DOHH2 (cell line): ENCODE results near the gene DDX19B.

Experiments used
- H3F3A ChIP-seq: fragments of 200-600 bp; sonication (generic), shearing (Covaris generic); 2 replicates; pipeline ENCODE4 v1.6.0; 2016; ENCODE audit warnings: antibody characterized with exemption, mild to moderate bottlenecking; ENCODE audit not compliant: control insufficient read depth, insufficient read depth
- H3K27ac ChIP-seq: fragments of 200-600 bp; sonication (generic); 2 replicates; pipeline ENCODE4 v1.5.1; 2014; ENCODE audit warnings: low read depth, mild to moderate bottlenecking, low read length, moderate library complexity
- H3K27me3 ChIP-seq: fragments of 200-600 bp; sonication (generic); 2 replicates; pipeline ENCODE4 v1.6.1; 2014; ENCODE audit warnings: mild to moderate bottlenecking, low read length, mixed read lengths; ENCODE audit not compliant: control insufficient read depth
- H3K36me3 ChIP-seq: fragments of 200-600 bp; sonication (generic); 2 replicates; pipeline ENCODE4 v1.6.1; 2014; ENCODE audit warnings: mild to moderate bottlenecking, low read length, moderate library complexity, mixed read lengths; ENCODE audit not compliant: control insufficient read depth
- H3K4me1 ChIP-seq: fragments of 200-600 bp; sonication (generic); 2 replicates; pipeline ENCODE4 v1.6.1; 2014; ENCODE audit warnings: mild to moderate bottlenecking, low read length, mixed read lengths; ENCODE audit not compliant: control insufficient read depth
- H3K4me2 ChIP-seq: fragments of 200-600 bp; sonication (generic); 2 replicates; pipeline ENCODE4 v1.6.0; 2014; ENCODE audit warnings: mild to moderate bottlenecking, low read length, moderate library complexity
- H3K4me3 ChIP-seq: fragments of 200-600 bp; sonication (generic); 2 replicates; pipeline ENCODE4 v1.5.1; 2014; ENCODE audit warnings: mild to moderate bottlenecking, low read length, mixed read lengths
- H3K79me2 ChIP-seq: fragments of 200-600 bp; sonication (generic); 2 replicates; pipeline ENCODE4 v1.6.1; 2014; ENCODE audit warnings: mild to moderate bottlenecking, low read length, mixed read lengths; ENCODE audit not compliant: control insufficient read depth
- H3K9me2 ChIP-seq: fragments of 200-600 bp; sonication (generic); replicated peaks from 2 replicates; pipeline ENCODE4 v1.6.1; 2014; ENCODE audit warnings: mild to moderate bottlenecking, low read length, mixed read lengths; ENCODE audit not compliant: control insufficient read depth
- H3K9me3 ChIP-seq: fragments of 200-600 bp; sonication (generic); 2 replicates; pipeline ENCODE4 v1.6.1; 2014; ENCODE audit warnings: antibody characterized with exemption, low read length, mixed read lengths; ENCODE audit not compliant: control insufficient read depth, insufficient read depth
- H4K20me1 ChIP-seq: fragments of 200-600 bp; sonication (generic); 2 replicates; pipeline ENCODE4 v1.6.0; 2014; ENCODE audit warnings: low read depth, mild to moderate bottlenecking, antibody characterized with exemption, low read length, moderate library complexity; ENCODE audit not compliant: control insufficient read depth, insufficient read depth
- CTCF ChIP-seq: fragments of 200-600 bp; sonication (generic); IDR thresholded peaks from one replicate; pipeline ENCODE4 v1.5.1; 2014; ENCODE audit warnings: antibody characterized with exemption, mild to moderate bottlenecking, low read depth, low read length; ENCODE audit not compliant: poor library complexity, severe bottlenecking
- EZH2phosphoT487 ChIP-seq: fragments of 200-600 bp; sonication (generic); IDR thresholded peaks from 2 replicates; pipeline ENCODE4 v1.6.1; 2017; ENCODE audit warnings: borderline replicate concordance, mild to moderate bottlenecking, antibody characterized with exemption, low read length, moderate library complexity, mixed read lengths

DDX19B gene

GRCh38 chr16:70380248-70380918, 81.4 kb downstream of the DDX19B start:
- Histone ChIP-seq H3K4me2 (peak overlapping the region; percentile 93), H3F3A (peaks cover 25% of the 10 kb centered on the region), H3K9me2 (no peaks in the 10 kb centered on the region), H3K36me3 (peaks cover 56% of the 10 kb centered on the region), H3K4me3 (peak overlapping the region; percentile 100), H3K9me3 (no peaks in the 10 kb centered on the region), H3K27me3 (no peaks in the 10 kb centered on the region), H3K27ac (peak overlapping the region; percentile 95), H3K79me2 (peaks cover 34% of the 10 kb centered on the region), H3K4me1 (peaks cover 18% of the 10 kb centered on the region), H4K20me1 (no peaks in the 10 kb centered on the region)
- TF ChIP-seq EZH2phosphoT487 = no peak
- TF ChIP-seq CTCF = no peak

- Histone ChIP-seq H3K4me3 (peak overlapping the region; percentile 100), H3F3A (peaks cover 22% of the 10 kb centered on the region), H4K20me1 (no peaks in the 10 kb centered on the region), H3K4me1 (peaks cover 18% of the 10 kb centered on the region), H3K27ac (peak overlapping the region; percentile 95), H3K9me3 (no peaks in the 10 kb centered on the region), H3K4me2 (peak overlapping the region; percentile 93), H3K9me2 (no peaks in the 10 kb centered on the region), H3K27me3 (no peaks in the 10 kb centered on the region), H3K36me3 (peaks cover 50% of the 10 kb centered on the region), H3K79me2 (peaks cover 34% of the 10 kb centered on the region)
- no peak for TF ChIP-seq EZH2phosphoT487
- TF ChIP-seq CTCF = peak; percentile 78
Observed at GRCh38 chr16:70380919-70381603, 82.1 kb downstream of the DDX19B start.

GRCh38 chr16:70381604-70382342, 82.8 kb downstream of the DDX19B start:
- Histone ChIP-seq H3K79me2 (peaks cover 34% of the 10 kb centered on the region), H3K27ac (peak overlapping the region; percentile 33)

More at GRCh38 chr16:70381604-70382342, 82.8 kb downstream of the DDX19B start:
- H3K4me2 ChIP-seq = peak overlapping the region; percentile 93
- no peaks in the 10 kb centered on the region for H3K9me3 ChIP-seq
- no peaks in the 10 kb centered on the region for H3K27me3 ChIP-seq
- peaks cover 18% of the 10 kb centered on the region for H3K4me1 ChIP-seq
- no peak for TF ChIP-seq EZH2phosphoT487
- TF ChIP-seq CTCF = no peak
- H3K36me3 ChIP-seq = peaks cover 43% of the 10 kb centered on the region
- no peaks in the 10 kb centered on the region for H4K20me1 ChIP-seq
- no peaks in the 10 kb centered on the region for H3K9me2 ChIP-seq
- H3F3A ChIP-seq = peaks cover 16% of the 10 kb centered on the region; the same call in 1 of the 2 replicates
- peak overlapping the region; percentile 100 for H3K4me3 ChIP-seq
